ENCODE measurements around the gene ADAMTSL5. TPM values are rescaled to one million over a fixed set of nuclear protein-coding genes. Genes with fewer than 3 reads are reported as not detected.

The ADAMTSL5 gene
- total RNA-seq, 4 donors from 2014 or later, result 2.6 to 3.7 (median 2.7) TPM; not detected in 1

GRCh38 chr19:1518471-1518870 lies 5.7 kb upstream of the ADAMTSL5 start:
- no peak overlapping the region for H3K27ac ChIP-seq
- in situ Hi-C loops (cut with MboI; ENCODE audit: low pct_ligation_motif_present in 1 of 4, low pct_unique_long_range_greater_than_20kb in 1 of 4, low sequenced_read_pairs in 3 of 4), result no loop called here
- WGBS, 2 donors (ENCODE audit: low coverage in 1 of 2), result 70 to 80% methylated on average over 1 to 4 of the region's 4 CpGs
- H3K36me3 ChIP-seq, result no peaks in the 10 kb centered on the region
- no peaks in the 10 kb centered on the region for H3K9me3 ChIP-seq
- intact Hi-C loops (cut with DNase I; ENCODE audit: low total_unique reads), result no loop called here
- no peak for DNase-seq
- peaks cover 46% of the 10 kb centered on the region for H3K27me3 ChIP-seq
- TF ChIP-seq POLR2A (IDR thresholded peaks at IDR 0.05) (no peak), CTCF (IDR thresholded peaks at IDR 0.05) (no peak), POLR2AphosphoS5 (IDR thresholded peaks at IDR 0.05) (no peak), EP300 (IDR thresholded peaks at IDR 0.05; ENCODE audit: low read depth) (no peak)
- H3K4me1 ChIP-seq, result peaks cover 4 to 7% (median 6%) of the 10 kb centered on the region in 4 donors
- no peak overlapping the region for H3K4me3 ChIP-seq

- WGBS, 2 donors (ENCODE audit: low coverage in 1 of 2), result 69% methylated on average over 3 to 8 of the region's 8 CpGs
Measured at GRCh38 chr19:1516395-1516753, 3.6 kb upstream of the ADAMTSL5 start.

GRCh38 chr19:1514986-1515721 lies 2.3 kb upstream of the ADAMTSL5 start:
- Histone ChIP-seq H3K27ac (no peak overlapping the region), H3K4me1 (peaks cover 0 to 18% (median 11%) of the 10 kb centered on the region in 4 donors), H3K9me3 (no peaks in the 10 kb centered on the region), H3K4me3 (no peak overlapping the region), H3K36me3 (no peaks in the 10 kb centered on the region), H3K27me3 (peaks cover 52% of the 10 kb centered on the region)
- in situ Hi-C loops (cut with MboI; ENCODE audit: low pct_ligation_motif_present in 1 of 4, low pct_unique_long_range_greater_than_20kb in 1 of 4, low sequenced_read_pairs in 3 of 4), result no loop called here
- TF ChIP-seq POLR2A (IDR thresholded peaks at IDR 0.05), result no peak
- TF ChIP-seq CTCF (IDR thresholded peaks at IDR 0.05), result no peak
- TF ChIP-seq EP300 (IDR thresholded peaks at IDR 0.05; ENCODE audit: low read depth), result no peak
- TF ChIP-seq POLR2AphosphoS5 (IDR thresholded peaks at IDR 0.05), result no peak
- 76% methylated on average over 14 of the region's 14 CpGs; no CpG with 5 or more reads in 1 of the 2 donors for WGBS, 2 donors (ENCODE audit: low coverage in 1 of 2)
- intact Hi-C loops (cut with DNase I; ENCODE audit: low total_unique reads), result no loop called here
- DNase-seq, result no peak

More at GRCh38 chr19:1516395-1516753, 3.6 kb upstream of the ADAMTSL5 start:
- Histone ChIP-seq H3K9me3 (no peaks in the 10 kb centered on the region), H3K27me3 (peaks cover 45% of the 10 kb centered on the region), H3K27ac (no peak overlapping the region), H3K36me3 (no peaks in the 10 kb centered on the region), H3K4me3 (no peak overlapping the region), H3K4me1 (peaks cover 0 to 18% (median 12%) of the 10 kb centered on the region in 4 donors)
- TF ChIP-seq CTCF (IDR thresholded peaks at IDR 0.05) (no peak), POLR2AphosphoS5 (IDR thresholded peaks at IDR 0.05) (no peak), POLR2A (IDR thresholded peaks at IDR 0.05) (no peak), EP300 (IDR thresholded peaks at IDR 0.05; ENCODE audit: low read depth) (no peak)
- in situ Hi-C loops (cut with MboI; ENCODE audit: low pct_ligation_motif_present in 1 of 4, low pct_unique_long_range_greater_than_20kb in 1 of 4, low sequenced_read_pairs in 3 of 4), result no loop called here
- intact Hi-C loops (cut with DNase I; ENCODE audit: low total_unique reads), result no loop called here
- DNase-seq, result no peak

GRCh38 chr19:1514295-1514661 lies 1.5 kb upstream of the ADAMTSL5 start:
- no peak overlapping the region for H3K27ac ChIP-seq
- peaks cover 50% of the 10 kb centered on the region for H3K27me3 ChIP-seq
- TF ChIP-seq CTCF (IDR thresholded peaks at IDR 0.05), result no peak
- TF ChIP-seq POLR2AphosphoS5 (IDR thresholded peaks at IDR 0.05), result no peak
- no peak for TF ChIP-seq POLR2A (IDR thresholded peaks at IDR 0.05)
- no peak for TF ChIP-seq EP300 (IDR thresholded peaks at IDR 0.05; ENCODE audit: low read depth)
- no peaks in the 10 kb centered on the region for H3K36me3 ChIP-seq
- no peak overlapping the region for H3K4me3 ChIP-seq
- no peaks in the 10 kb centered on the region for H3K9me3 ChIP-seq
- WGBS, 2 donors (ENCODE audit: low coverage in 1 of 2), result 56% methylated on average over 9 of the region's 10 CpGs; no CpG with 5 or more reads in 1 of the 2 donors
- peaks cover 0 to 18% (median 11%) of the 10 kb centered on the region in 4 donors for H3K4me1 ChIP-seq
- in situ Hi-C loops (cut with MboI; ENCODE audit: low pct_ligation_motif_present in 1 of 4, low pct_unique_long_range_greater_than_20kb in 1 of 4, low sequenced_read_pairs in 3 of 4) (no loop called here), intact Hi-C loops (cut with DNase I; ENCODE audit: low total_unique reads) (no loop called here)
- DNase-seq, result no peak

Measured in transverse colon (tissue), 4 donors.